NCI-H2196 (cell line): Measurements from ENCODE around the gene RAD51B.
A peak's percentile ranks its signal among the peaks of the same experiment; 100 is the strongest.

Source experiments
- DNase-seq: peaks from one replicate; lab custom pipeline; 2025; ENCODE audit not compliant: unreplicated experiment; lab: John Stamatoyannopoulos, UW

The RAD51B gene

GRCh38 chr14:68471029-68471963 lies 651.7 kb downstream of the RAD51B start:
- DNase-seq, result no peak

- DNase-seq, result no peak
These were observed 652.5 kb downstream of the RAD51B start for GRCh38 chr14:68471964-68472508.

GRCh38 chr14:68473069-68473468 lies 653.5 kb downstream of the RAD51B start:
- DNase-seq, result no peak

GRCh38 chr14:68473794-68474193 lies 654.2 kb downstream of the RAD51B start:
- DNase-seq, result peak; percentile 11

- no peak for DNase-seq
These were observed 655.2 kb downstream of the RAD51B start for GRCh38 chr14:68474741-68475140.

GRCh38 chr14:68475802-68476201 lies 656.2 kb downstream of the RAD51B start:
- DNase-seq, result no peak

GRCh38 chr14:68476212-68477109 lies 656.9 kb downstream of the RAD51B start:
- DNase-seq, result no peak

GRCh38 chr14:68477110-68477455 lies 657.5 kb downstream of the RAD51B start:
- DNase-seq, result no peak

- no peak for DNase-seq
These were observed 658.0 kb downstream of the RAD51B start for GRCh38 chr14:68477461-68478085.

GRCh38 chr14:68479247-68479646 lies 659.7 kb downstream of the RAD51B start:
- no peak for DNase-seq

- DNase-seq, result no peak
These were observed 662.4 kb downstream of the RAD51B start for GRCh38 chr14:68482018-68482417.

GRCh38 chr14:68482772-68483395 lies 663.3 kb downstream of the RAD51B start:
- no peak for DNase-seq

- DNase-seq, result no peak
These were observed 666.6 kb downstream of the RAD51B start for GRCh38 chr14:68486033-68486732.

- DNase-seq, result no peak
These were observed 667.2 kb downstream of the RAD51B start for GRCh38 chr14:68486809-68487208.

- no peak for DNase-seq
These were observed 668.4 kb downstream of the RAD51B start for GRCh38 chr14:68487805-68488590.

- no peak for DNase-seq
These were observed 672.2 kb downstream of the RAD51B start for GRCh38 chr14:68491793-68492192.

GRCh38 chr14:68492381-68493151 lies 673.0 kb downstream of the RAD51B start:
- DNase-seq, result no peak

- DNase-seq, result no peak
These were observed 673.8 kb downstream of the RAD51B start for GRCh38 chr14:68493152-68493911.
